B cell (primary cell): Measurements from ENCODE around the gene H3-3A.

Experiments
- EZH2 ChIP-seq: IDR thresholded peaks from 2 replicates; pipeline ENCODE4 v1.6.1; 2012; ENCODE audit warnings: borderline replicate concordance, low read depth, mild to moderate bottlenecking, moderate library complexity, low read length; ENCODE audit not compliant: insufficient read depth, poor library complexity, severe bottlenecking
- TF ChIP-seq, protein P1 (sequence below): fragments of 200-600 bp; IDR thresholded peaks from one replicate; pipeline ENCODE4 v1.8.0; 2022; ENCODE audit warnings: antibody characterized with exemption, mild to moderate bottlenecking

DNA sequence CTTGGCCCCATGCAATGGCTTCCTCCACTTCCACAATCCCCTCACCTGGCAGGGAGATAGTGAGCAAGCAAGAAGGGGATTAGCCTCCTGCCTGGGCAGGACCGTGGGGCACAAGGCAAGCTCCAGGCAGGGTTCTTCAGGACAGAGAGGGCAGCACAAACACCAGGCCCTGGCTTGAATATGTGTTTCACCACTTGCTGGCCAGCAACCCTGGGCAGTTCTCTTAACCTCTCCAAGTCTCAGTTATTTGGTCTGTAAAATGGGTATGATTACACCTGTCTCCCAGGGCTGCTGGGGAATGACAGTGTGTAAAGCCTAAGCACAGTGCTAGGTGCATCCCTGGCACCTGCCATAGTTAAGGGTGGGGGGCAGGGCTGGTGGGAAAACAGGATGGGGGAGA, 31.9 kb downstream of the H3-3A start:
- TF ChIP-seq, protein P1, sequence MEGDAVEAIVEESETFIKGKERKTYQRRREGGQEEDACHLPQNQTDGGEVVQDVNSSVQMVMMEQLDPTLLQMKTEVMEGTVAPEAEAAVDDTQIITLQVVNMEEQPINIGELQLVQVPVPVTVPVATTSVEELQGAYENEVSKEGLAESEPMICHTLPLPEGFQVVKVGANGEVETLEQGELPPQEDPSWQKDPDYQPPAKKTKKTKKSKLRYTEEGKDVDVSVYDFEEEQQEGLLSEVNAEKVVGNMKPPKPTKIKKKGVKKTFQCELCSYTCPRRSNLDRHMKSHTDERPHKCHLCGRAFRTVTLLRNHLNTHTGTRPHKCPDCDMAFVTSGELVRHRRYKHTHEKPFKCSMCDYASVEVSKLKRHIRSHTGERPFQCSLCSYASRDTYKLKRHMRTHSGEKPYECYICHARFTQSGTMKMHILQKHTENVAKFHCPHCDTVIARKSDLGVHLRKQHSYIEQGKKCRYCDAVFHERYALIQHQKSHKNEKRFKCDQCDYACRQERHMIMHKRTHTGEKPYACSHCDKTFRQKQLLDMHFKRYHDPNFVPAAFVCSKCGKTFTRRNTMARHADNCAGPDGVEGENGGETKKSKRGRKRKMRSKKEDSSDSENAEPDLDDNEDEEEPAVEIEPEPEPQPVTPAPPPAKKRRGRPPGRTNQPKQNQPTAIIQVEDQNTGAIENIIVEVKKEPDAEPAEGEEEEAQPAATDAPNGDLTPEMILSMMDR, result no peak
- TF ChIP-seq EZH2, result no peak
